ENCODE results near the gene P2RX6.

DNA sequence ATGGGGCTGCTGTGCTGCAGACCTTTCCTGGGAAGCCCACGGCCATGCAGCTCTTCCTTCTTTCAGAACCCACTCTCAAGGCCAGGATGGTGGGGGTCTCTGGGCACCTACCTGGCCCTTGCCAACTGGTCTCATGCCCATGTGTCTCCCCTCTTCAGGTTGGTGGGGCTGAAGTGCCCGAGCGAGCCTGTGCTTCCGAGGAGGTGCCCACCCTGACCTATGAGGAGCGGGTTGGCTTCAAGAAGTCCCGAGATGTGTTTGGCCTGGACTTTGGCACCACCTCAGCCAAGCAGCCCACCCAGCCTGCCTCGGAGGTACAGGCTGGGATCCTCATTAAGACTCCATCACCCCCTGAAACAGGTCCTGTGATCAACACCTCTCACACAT lies 22.9 kb upstream of the P2RX6 start:
- TF ChIP-seq EP300 (IDR thresholded peaks at IDR 0.05) (no peak), POLR2AphosphoS5 (IDR thresholded peaks at IDR 0.05) (no peak), POLR2A (IDR thresholded peaks at IDR 0.05) (no peak)
- TF ChIP-seq, protein P1, sequence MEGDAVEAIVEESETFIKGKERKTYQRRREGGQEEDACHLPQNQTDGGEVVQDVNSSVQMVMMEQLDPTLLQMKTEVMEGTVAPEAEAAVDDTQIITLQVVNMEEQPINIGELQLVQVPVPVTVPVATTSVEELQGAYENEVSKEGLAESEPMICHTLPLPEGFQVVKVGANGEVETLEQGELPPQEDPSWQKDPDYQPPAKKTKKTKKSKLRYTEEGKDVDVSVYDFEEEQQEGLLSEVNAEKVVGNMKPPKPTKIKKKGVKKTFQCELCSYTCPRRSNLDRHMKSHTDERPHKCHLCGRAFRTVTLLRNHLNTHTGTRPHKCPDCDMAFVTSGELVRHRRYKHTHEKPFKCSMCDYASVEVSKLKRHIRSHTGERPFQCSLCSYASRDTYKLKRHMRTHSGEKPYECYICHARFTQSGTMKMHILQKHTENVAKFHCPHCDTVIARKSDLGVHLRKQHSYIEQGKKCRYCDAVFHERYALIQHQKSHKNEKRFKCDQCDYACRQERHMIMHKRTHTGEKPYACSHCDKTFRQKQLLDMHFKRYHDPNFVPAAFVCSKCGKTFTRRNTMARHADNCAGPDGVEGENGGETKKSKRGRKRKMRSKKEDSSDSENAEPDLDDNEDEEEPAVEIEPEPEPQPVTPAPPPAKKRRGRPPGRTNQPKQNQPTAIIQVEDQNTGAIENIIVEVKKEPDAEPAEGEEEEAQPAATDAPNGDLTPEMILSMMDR (IDR thresholded peaks at IDR 0.05) = no peak
